Stimulated activated CD4-positive, alpha-beta T cell treated with anti-CD3 and anti-CD28 coated beads, Interleukin-2, amount 100 ng/mL, for 48 hours (primary cell): ENCODE measurements around the gene BHMT2.

Experiments used
- DNase-seq, 2 donors: peaks; one replicate each; pipeline ENCODE4 v3.0.0-alpha.2; 2020

Gene BHMT2

DNA sequence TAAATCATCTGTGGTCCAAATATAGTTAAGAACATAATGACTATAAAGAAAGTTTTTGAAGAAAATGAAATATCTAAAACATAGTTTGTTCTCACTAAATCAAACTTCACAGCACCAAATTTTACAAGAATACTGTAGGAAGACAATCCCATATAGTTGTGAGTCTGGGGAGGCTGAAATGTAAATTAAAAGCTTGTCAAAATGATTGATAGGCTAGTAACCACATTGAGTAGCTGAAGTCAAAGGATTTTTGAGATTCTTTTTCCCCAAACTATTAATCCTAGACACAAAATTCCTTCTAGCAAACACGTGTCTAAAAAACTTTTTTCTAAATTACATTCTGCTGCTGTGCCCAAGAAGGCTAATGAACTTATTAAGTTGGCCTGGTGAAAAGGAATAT lies 55.0 kb downstream of the BHMT2 start:
- DNase-seq, result no peak

- DNase-seq, result no peak
Observed at GRCh38 chr5:79130781-79131180, 61.2 kb downstream of the BHMT2 start.

GRCh38 chr5:79133121-79133656 lies 63.6 kb downstream of the BHMT2 start:
- DNase-seq, result no peak

DNA sequence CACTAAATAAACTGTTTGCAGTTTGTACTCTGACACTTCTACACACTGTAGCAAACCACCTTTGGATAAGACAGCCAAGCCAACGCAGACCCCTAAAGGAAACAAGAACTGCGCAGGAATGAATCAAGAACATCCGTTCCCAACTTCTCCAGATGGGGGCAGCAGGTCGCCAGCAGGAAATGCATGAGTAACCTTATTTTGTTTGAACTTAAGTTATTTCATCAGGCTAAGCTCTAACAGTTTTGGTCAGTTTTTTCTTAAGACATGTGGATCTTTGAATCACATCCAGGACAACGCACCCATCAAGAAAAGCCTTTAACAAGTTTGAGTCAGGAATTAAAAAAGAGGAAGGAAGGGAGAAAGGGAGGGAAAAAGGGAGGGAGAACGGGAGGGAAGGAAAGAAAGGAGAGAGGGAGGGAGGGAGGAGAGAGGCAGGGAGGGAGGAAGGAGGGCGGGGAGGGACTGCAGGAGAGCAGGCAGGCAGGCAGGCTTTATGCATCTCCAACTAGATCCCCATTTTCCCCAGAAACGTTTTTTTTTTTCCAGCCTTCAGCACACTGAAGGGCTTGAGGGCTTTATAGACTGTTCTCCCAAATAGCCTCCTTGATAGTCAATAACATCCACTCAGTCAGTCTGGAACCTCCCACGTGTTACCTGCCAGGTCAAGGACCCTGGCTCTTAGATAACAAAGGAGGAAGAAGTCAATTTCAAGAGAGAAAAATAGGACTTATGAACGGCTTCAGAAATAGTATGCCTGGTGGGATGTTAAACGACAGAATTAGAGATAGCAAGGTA lies 64.3 kb downstream of the BHMT2 start:
- peak; percentile 59 to 64 for DNase-seq

DNA sequence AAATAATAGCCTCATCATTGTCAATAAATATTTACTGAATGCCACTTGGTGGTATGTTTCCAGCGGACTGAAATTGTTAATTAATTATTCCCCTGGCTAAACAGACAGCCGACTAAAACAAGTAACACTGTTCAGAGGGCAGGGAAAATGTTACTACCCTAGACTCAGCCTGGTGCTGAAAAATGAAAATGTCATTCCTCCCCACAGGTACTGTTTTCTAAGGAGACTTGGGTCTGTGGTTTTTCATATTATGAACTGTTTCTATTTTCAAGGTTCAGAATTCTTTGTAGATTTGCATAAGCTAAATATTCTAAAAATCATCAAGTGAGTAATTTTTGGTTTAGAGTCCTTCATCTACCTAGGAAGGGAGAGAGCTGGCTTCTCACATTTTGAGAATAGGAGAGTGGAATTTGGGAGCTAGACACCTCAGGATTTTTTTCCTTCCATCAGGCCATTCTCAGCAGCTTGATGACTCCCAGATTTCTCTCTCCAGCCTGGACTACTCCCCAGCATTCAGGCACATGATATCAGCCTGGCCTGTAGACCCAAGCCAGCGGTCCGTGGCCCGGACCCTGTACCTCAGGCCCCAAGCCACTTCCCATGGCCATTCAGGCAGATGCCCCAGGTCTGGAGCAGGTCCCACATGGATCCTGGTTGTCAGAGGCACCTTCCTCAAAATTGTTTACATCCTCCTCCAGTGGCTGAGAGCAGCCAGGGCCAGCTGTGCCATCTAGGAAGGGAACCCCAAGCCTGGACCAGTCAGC lies 66.4 kb downstream of the BHMT2 start:
- DNase-seq, result no peak

GRCh38 chr5:79136618-79137017 lies 67.1 kb downstream of the BHMT2 start:
- no peak for DNase-seq
